Activated CD4-positive, alpha-beta T cell treated with anti-CD3 and anti-CD28 coated beads, Interleukin-2, amount 10 ng/mL, durations not matched to agents 24 days and 14 days (primary cell): ENCODE measurements around the gene PCSK6. TPM values are rescaled to one million over a fixed set of nuclear protein-coding genes. Genes with fewer than 3 reads are reported as not detected.
"Not testable (repeated sequence)": the region's sequence is repeated elsewhere in the genome, so short reads cannot be mapped to it uniquely, and the experiment has no call there.

Experiments
- DNase-seq: peaks from one replicate; pipeline ENCODE4 v3.0.0; 2022
- H3K27ac Mint-ChIP-seq: one replicate; pipeline ENCODE4 v1.8.0; 2022; ENCODE audit warnings: mild to moderate bottlenecking, mixed read lengths
- H3K27me3 Mint-ChIP-seq: one replicate; pipeline ENCODE4 v1.8.0; 2022; ENCODE audit warnings: mixed read lengths
- H3K36me3 Mint-ChIP-seq: one replicate; pipeline ENCODE4 v1.8.0; 2022; ENCODE audit warnings: low read depth, mild to moderate bottlenecking, mixed read lengths
- H3K4me1 Mint-ChIP-seq: one replicate; pipeline ENCODE4 v1.8.0; 2021; ENCODE audit warnings: mixed read lengths
- H3K4me3 Mint-ChIP-seq: one replicate; pipeline ENCODE4 v1.8.0; 2022; ENCODE audit warnings: mild to moderate bottlenecking, moderate library complexity, mixed read lengths
- H3K9me3 Mint-ChIP-seq: one replicate; pipeline ENCODE4 v1.8.0; 2021; ENCODE audit warnings: mixed read lengths
- intact Hi-C: fragments of 100-400 bp; cut with micrococcal nuclease; formaldehyde crosslinking; loops from one replicate; pipeline ENCODE4 v1.15.1; 2023
- total RNA-seq: library from RNA; stranded (reverse); gene quantifications from 2 replicates; pipeline ENCODE4 v1.2.3, GENCODE V29; 2022

The PCSK6 gene
- total RNA-seq, 1 donor from 2014 or later = 5.4 TPM

GRCh38 chr15:101407439-101407838, 82.1 kb downstream of the PCSK6 start:
- peaks cover 6% of the 10 kb centered on the region for H3K4me1 Mint-ChIP-seq

GRCh38 chr15:101406526-101407195, 82.8 kb downstream of the PCSK6 start:
- DNase-seq = no peak
- Mint-ChIP-seq H3K36me3 (no peaks in the 10 kb centered on the region), H3K4me1 (peaks cover 6% of the 10 kb centered on the region), H3K4me3 (no peak overlapping the region), H3K27ac (no peak overlapping the region), H3K27me3 (no peaks in the 10 kb centered on the region), H3K9me3 (no peaks in the 10 kb centered on the region)
- intact Hi-C loops = no loop called here

More at GRCh38 chr15:101407439-101407838, 82.1 kb downstream of the PCSK6 start:
- intact Hi-C loops = no loop called here
- peaks cover 2% of the 10 kb centered on the region for H3K27me3 Mint-ChIP-seq
- no peak overlapping the region for H3K27ac Mint-ChIP-seq
- H3K4me3 Mint-ChIP-seq = no peak overlapping the region
- no peaks in the 10 kb centered on the region for H3K36me3 Mint-ChIP-seq
- no peaks in the 10 kb centered on the region for H3K9me3 Mint-ChIP-seq
- DNase-seq = no peak

GRCh38 chr15:101406036-101406435, 83.5 kb downstream of the PCSK6 start:
- Mint-ChIP-seq H3K27ac (no peak overlapping the region), H3K36me3 (no peaks in the 10 kb centered on the region), H3K27me3 (no peaks in the 10 kb centered on the region), H3K4me1 (peaks cover 6% of the 10 kb centered on the region), H3K4me3 (no peak overlapping the region), H3K9me3 (no peaks in the 10 kb centered on the region)
- DNase-seq = no peak
- intact Hi-C loops = no loop called here

- Mint-ChIP-seq H3K27ac (no peak overlapping the region), H3K4me1 (peaks cover 6% of the 10 kb centered on the region), H3K4me3 (no peak overlapping the region), H3K9me3 (no peaks in the 10 kb centered on the region), H3K27me3 (no peaks in the 10 kb centered on the region), H3K36me3 (no peaks in the 10 kb centered on the region)
- intact Hi-C loops = no loop called here
- no peak for DNase-seq
These were observed 85.3 kb downstream of the PCSK6 start for GRCh38 chr15:101404245-101404644.

- H3K27ac Mint-ChIP-seq, DNase-seq, intact Hi-C loops, H3K9me3 Mint-ChIP-seq, H3K36me3 Mint-ChIP-seq, H3K4me3 Mint-ChIP-seq, H3K4me1 Mint-ChIP-seq, H3K27me3 Mint-ChIP-seq: not testable (repeated sequence)
These were observed 86.6 kb downstream of the PCSK6 start for GRCh38 chr15:101402883-101403282.

- H3K27ac Mint-ChIP-seq = no peak overlapping the region
- H3K4me1 Mint-ChIP-seq = peaks cover 5% of the 10 kb centered on the region
- DNase-seq = no peak
- H3K27me3 Mint-ChIP-seq = peaks cover 8% of the 10 kb centered on the region
- H3K9me3 Mint-ChIP-seq = no peaks in the 10 kb centered on the region
- no peaks in the 10 kb centered on the region for H3K36me3 Mint-ChIP-seq
- intact Hi-C loops = no loop called here
- no peak overlapping the region for H3K4me3 Mint-ChIP-seq
These were observed 88.2 kb downstream of the PCSK6 start for GRCh38 chr15:101401286-101401685.

GRCh38 chr15:101399431-101399830, 90.1 kb downstream of the PCSK6 start:
- Mint-ChIP-seq H3K9me3 (no peaks in the 10 kb centered on the region), H3K4me1 (peaks cover 5% of the 10 kb centered on the region), H3K27me3 (peaks cover 14% of the 10 kb centered on the region), H3K4me3 (no peak overlapping the region), H3K36me3 (no peaks in the 10 kb centered on the region), H3K27ac (no peak overlapping the region)
- intact Hi-C loops = no loop called here
- no peak for DNase-seq

- intact Hi-C loops = no loop called here
- DNase-seq = no peak
- Mint-ChIP-seq H3K4me1 (peaks cover 5% of the 10 kb centered on the region), H3K9me3 (no peaks in the 10 kb centered on the region), H3K36me3 (no peaks in the 10 kb centered on the region), H3K27me3 (peaks cover 14% of the 10 kb centered on the region), H3K4me3 (no peak overlapping the region), H3K27ac (no peak overlapping the region)
These were observed 91.3 kb downstream of the PCSK6 start for GRCh38 chr15:101398247-101398646.

- H3K36me3 Mint-ChIP-seq = no peaks in the 10 kb centered on the region
- intact Hi-C loops = no loop called here
- no peak overlapping the region for H3K4me3 Mint-ChIP-seq
- H3K27me3 Mint-ChIP-seq = peaks cover 14% of the 10 kb centered on the region
- H3K4me1 Mint-ChIP-seq = peaks cover 5% of the 10 kb centered on the region
- DNase-seq = no peak
- H3K9me3 Mint-ChIP-seq = no peaks in the 10 kb centered on the region
- no peak overlapping the region for H3K27ac Mint-ChIP-seq
These were observed 91.9 kb downstream of the PCSK6 start for GRCh38 chr15:101397521-101398003.

GRCh38 chr15:101396484-101397261, 92.8 kb downstream of the PCSK6 start:
- H3K27me3 Mint-ChIP-seq = peaks cover 14% of the 10 kb centered on the region
- intact Hi-C loops = no loop called here
- no peak overlapping the region for H3K27ac Mint-ChIP-seq
- H3K36me3 Mint-ChIP-seq = no peaks in the 10 kb centered on the region
- H3K4me1 Mint-ChIP-seq = peaks cover 5% of the 10 kb centered on the region
- no peak for DNase-seq
- H3K4me3 Mint-ChIP-seq = no peak overlapping the region
- H3K9me3 Mint-ChIP-seq = no peaks in the 10 kb centered on the region

- no peak for DNase-seq
- intact Hi-C loops = no loop called here
- Mint-ChIP-seq H3K4me3 (no peak overlapping the region), H3K9me3 (no peaks in the 10 kb centered on the region), H3K36me3 (no peaks in the 10 kb centered on the region), H3K4me1 (peaks cover 5% of the 10 kb centered on the region), H3K27me3 (peaks cover 14% of the 10 kb centered on the region), H3K27ac (no peak overlapping the region)
These were observed 94.9 kb downstream of the PCSK6 start for GRCh38 chr15:101394654-101395053.

- Mint-ChIP-seq H3K36me3 (no peaks in the 10 kb centered on the region), H3K27me3 (peaks cover 14% of the 10 kb centered on the region)
These were observed 95.4 kb downstream of the PCSK6 start for GRCh38 chr15:101394056-101394630.

GRCh38 chr15:101393172-101393571, 96.3 kb downstream of the PCSK6 start:
- intact Hi-C loops = no loop called here
- DNase-seq = no peak
- peaks cover 5% of the 10 kb centered on the region for H3K4me1 Mint-ChIP-seq
- peaks cover 13% of the 10 kb centered on the region for H3K27me3 Mint-ChIP-seq
- H3K27ac Mint-ChIP-seq = no peak overlapping the region
- H3K9me3 Mint-ChIP-seq = no peaks in the 10 kb centered on the region
- no peak overlapping the region for H3K4me3 Mint-ChIP-seq
- no peaks in the 10 kb centered on the region for H3K36me3 Mint-ChIP-seq

More at GRCh38 chr15:101394056-101394630, 95.4 kb downstream of the PCSK6 start:
- Mint-ChIP-seq H3K9me3 (no peaks in the 10 kb centered on the region), H3K27ac (no peak overlapping the region), H3K4me1 (peaks cover 5% of the 10 kb centered on the region), H3K4me3 (no peak overlapping the region)
- no peak for DNase-seq
- intact Hi-C loops = no loop called here

- no peaks in the 10 kb centered on the region for H3K36me3 Mint-ChIP-seq
- no peak for DNase-seq
- H3K27me3 Mint-ChIP-seq = peaks cover 8% of the 10 kb centered on the region
- H3K9me3 Mint-ChIP-seq = no peaks in the 10 kb centered on the region
- intact Hi-C loops = no loop called here
- H3K4me3 Mint-ChIP-seq = no peak overlapping the region
- no peak overlapping the region for H3K27ac Mint-ChIP-seq
- no peaks in the 10 kb centered on the region for H3K4me1 Mint-ChIP-seq
These were observed 97.4 kb downstream of the PCSK6 start for GRCh38 chr15:101391981-101392640.
